Sigmoid colon (tissue), 3 donors: Measurements from ENCODE around the gene JAKMIP3.

Source experiments
- CTCF ChIP-seq, 4 experiments: fragments of 450-650 bp in 3 of 4; fragments of 200-600 bp in 1 of 4; IDR thresholded peaks; one replicate each; pipeline ENCODE4 v1.5.1; 2016 to 2019; ENCODE audit warnings: antibody characterized with exemption in 4 of 4, mild to moderate bottlenecking in 3 of 4, moderate library complexity in 2 of 4
- POLR2A ChIP-seq, 2 donors: fragments of 450-650 bp; IDR thresholded peaks; one replicate each; pipeline ENCODE4 v1.6.1; 2016; ENCODE audit warnings: antibody characterized with exemption in 2 of 2, mild to moderate bottlenecking in 2 of 2, moderate library complexity in 2 of 2

DNA sequence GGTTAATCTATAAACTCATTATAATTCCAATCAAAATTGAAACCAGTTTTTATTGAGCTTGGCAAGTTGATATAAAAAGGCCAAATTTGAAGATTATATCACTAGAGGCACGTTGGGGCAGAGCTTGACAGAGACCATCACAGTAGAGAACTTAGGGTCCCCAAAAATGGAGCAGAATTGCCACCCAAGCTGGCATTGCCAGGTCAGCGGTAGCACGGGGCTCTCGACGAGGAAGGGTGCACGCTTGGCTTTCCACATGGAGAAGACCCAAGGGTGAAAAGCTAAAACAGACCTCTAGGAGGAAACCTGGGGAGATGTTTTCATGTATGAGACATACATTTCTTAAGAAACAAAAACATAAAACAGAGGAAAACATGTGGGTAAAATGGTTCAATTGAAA is 4.3 kb upstream of the JAKMIP3 start:
- TF ChIP-seq POLR2A (IDR thresholded peaks at IDR 0.05) = no peak
- no peak for TF ChIP-seq CTCF (IDR thresholded peaks at IDR 0.05)
